ENCODE data around the gene MCC.

Gene MCC

GRCh38 chr5:113512341-113512740, 24.1 kb upstream of the MCC start:
- no peak overlapping the region for H3K4me3 ChIP-seq (ENCODE audit: low read depth, low read length)
- in situ Hi-C loops (cut with HindIII; ENCODE audit: low sequenced_read_pairs) = no loop called here
- DNase-seq (ENCODE audit: low read depth) = no peak
- TF ChIP-seq, protein P1, sequence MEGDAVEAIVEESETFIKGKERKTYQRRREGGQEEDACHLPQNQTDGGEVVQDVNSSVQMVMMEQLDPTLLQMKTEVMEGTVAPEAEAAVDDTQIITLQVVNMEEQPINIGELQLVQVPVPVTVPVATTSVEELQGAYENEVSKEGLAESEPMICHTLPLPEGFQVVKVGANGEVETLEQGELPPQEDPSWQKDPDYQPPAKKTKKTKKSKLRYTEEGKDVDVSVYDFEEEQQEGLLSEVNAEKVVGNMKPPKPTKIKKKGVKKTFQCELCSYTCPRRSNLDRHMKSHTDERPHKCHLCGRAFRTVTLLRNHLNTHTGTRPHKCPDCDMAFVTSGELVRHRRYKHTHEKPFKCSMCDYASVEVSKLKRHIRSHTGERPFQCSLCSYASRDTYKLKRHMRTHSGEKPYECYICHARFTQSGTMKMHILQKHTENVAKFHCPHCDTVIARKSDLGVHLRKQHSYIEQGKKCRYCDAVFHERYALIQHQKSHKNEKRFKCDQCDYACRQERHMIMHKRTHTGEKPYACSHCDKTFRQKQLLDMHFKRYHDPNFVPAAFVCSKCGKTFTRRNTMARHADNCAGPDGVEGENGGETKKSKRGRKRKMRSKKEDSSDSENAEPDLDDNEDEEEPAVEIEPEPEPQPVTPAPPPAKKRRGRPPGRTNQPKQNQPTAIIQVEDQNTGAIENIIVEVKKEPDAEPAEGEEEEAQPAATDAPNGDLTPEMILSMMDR (IDR thresholded peaks at IDR 0.05; ENCODE audit: low read depth, low read length, missing control alignments) = no peak

DNA sequence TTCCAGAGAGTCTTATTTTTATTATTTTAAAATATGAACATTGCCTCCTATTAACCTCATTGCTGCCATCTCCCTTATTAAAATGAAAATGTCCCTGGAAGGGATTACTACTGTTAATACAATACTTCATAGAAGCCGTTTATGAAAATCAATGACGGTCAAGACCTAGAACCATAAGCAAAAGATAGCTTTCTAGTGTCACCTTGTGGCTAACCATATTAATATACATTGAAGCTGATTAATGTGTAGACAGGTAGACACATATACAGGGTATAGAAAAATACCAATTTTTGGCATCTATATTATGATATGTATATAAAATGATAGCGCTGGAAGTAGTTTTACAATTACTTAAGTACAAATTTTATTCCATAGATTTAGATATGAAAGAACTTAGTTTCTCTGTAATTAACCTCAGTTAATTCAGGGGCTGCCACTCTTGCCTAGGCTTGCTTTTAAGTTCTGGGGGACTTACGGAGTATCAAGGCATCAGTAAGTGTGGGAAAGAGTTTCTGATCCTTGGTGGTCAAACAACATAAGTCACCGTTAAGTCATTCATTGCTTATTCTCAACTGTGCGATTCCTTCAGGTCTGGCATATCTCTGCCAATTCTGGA, 22.7 kb upstream of the MCC start:
- in situ Hi-C loops (cut with HindIII; ENCODE audit: low sequenced_read_pairs) = no loop called here
- no peak for DNase-seq (ENCODE audit: low read depth)
- TF ChIP-seq, protein P1 (IDR thresholded peaks at IDR 0.05; ENCODE audit: low read depth, low read length, missing control alignments) = no peak
- H3K4me3 ChIP-seq (ENCODE audit: low read depth, low read length) = no peak overlapping the region

DNA sequence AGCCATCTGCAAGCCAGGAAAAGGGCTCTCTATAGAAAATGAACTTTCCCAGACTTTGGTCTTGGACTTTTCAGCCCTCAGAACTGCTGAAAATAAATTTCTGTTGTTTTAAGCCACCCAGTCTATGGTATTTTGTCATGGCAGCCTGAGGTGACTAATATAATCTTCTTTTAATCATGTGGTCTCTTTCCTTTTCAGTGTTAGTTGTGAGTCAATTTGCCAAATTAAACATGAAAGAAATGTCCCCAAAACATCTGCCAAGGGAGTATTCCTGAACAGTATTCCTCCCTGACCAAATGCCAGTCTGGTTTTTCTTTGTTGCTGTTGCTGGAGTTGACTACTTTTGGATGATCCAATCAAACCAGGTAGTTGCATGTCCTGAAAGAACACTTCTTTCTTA, 20.5 kb upstream of the MCC start:
- in situ Hi-C loops (cut with HindIII; ENCODE audit: low sequenced_read_pairs) = no loop called here
- TF ChIP-seq, protein P1 (IDR thresholded peaks at IDR 0.05; ENCODE audit: low read depth, low read length, missing control alignments) = no peak
- H3K4me3 ChIP-seq (ENCODE audit: low read depth, low read length) = no peak overlapping the region
- no peak for DNase-seq (ENCODE audit: low read depth)

DNA sequence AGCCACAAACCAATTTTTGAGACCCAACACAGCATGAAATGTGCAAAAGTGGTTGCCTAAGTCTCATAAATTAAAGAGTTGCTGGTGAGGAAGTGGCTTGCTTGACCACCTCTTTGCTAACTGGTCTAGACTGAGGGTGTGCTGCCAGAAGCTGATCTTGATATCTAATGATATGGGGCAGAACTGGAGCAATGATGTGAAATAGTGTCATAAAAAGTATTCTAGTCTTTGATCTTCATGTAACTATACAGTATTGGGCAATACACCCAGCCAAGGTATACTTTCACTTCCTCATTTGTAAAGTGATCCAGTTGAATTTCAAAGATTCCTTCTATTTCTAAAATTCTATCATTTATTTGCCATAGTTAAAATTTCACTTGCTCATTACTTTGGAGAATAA, 19.3 kb upstream of the MCC start:
- DNase-seq (ENCODE audit: low read depth) = no peak
- in situ Hi-C loops (cut with HindIII; ENCODE audit: low sequenced_read_pairs) = no loop called here
- no peak overlapping the region for H3K4me3 ChIP-seq (ENCODE audit: low read depth, low read length)
- TF ChIP-seq, protein P1 (IDR thresholded peaks at IDR 0.05; ENCODE audit: low read depth, low read length, missing control alignments) = no peak

GRCh38 chr5:113505181-113505580, 16.9 kb upstream of the MCC start:
- DNase-seq (ENCODE audit: low read depth) = no peak
- TF ChIP-seq, protein P1 (IDR thresholded peaks at IDR 0.05; ENCODE audit: low read depth, low read length, missing control alignments) = no peak
- no peak overlapping the region for H3K4me3 ChIP-seq (ENCODE audit: low read depth, low read length)
- in situ Hi-C loops (cut with HindIII; ENCODE audit: low sequenced_read_pairs) = no loop called here

- TF ChIP-seq, protein P1 (IDR thresholded peaks at IDR 0.05; ENCODE audit: low read depth, low read length, missing control alignments) = no peak
- DNase-seq (ENCODE audit: low read depth) = no peak
- H3K4me3 ChIP-seq (ENCODE audit: low read depth, low read length) = no peak overlapping the region
- in situ Hi-C loops (cut with HindIII; ENCODE audit: low sequenced_read_pairs) = no loop called here
Measured at GRCh38 chr5:113503146-113503545, 14.9 kb upstream of the MCC start.

Measured in astrocyte of the cerebellum (primary cell).